AG09319 (cell line): ENCODE measurements around the gene EMCN.
"Not testable (repeated sequence)": the region's sequence is repeated elsewhere in the genome, so short reads cannot be mapped to it uniquely, and the experiment has no call there.

Experiments used
- DNase-seq: peaks from one replicate; pipeline ENCODE4 v3.0.0-alpha.2; 2010; ENCODE audit warnings: low read depth; ENCODE audit errors: extremely low read depth
- TF ChIP-seq, protein P1 (sequence below): IDR thresholded peaks from 2 replicates; pipeline ENCODE4 v1.5.1; 2011; ENCODE audit warnings: low read depth, mild to moderate bottlenecking, inconsistent platforms, low read length, moderate library complexity

EMCN gene

DNA sequence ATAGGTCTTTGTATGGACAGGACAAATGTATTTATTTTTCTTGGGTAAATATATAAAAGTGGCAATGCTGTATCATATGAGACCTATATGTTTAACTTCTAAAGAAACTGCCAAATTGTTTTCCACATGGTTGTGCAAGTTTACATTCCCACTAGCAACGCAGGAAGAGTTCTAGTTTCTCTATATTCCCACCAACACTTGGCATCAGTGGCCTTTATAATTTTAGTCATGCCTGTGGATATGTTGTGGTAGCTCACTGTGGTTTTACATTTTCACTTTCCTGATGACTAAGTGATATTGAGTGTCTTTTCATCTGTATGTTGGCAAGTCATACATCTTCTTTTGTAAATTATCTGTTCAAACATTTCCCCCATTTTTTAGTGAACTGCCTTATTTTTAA, 126.0 kb downstream of the EMCN start:
- TF ChIP-seq, protein P1, sequence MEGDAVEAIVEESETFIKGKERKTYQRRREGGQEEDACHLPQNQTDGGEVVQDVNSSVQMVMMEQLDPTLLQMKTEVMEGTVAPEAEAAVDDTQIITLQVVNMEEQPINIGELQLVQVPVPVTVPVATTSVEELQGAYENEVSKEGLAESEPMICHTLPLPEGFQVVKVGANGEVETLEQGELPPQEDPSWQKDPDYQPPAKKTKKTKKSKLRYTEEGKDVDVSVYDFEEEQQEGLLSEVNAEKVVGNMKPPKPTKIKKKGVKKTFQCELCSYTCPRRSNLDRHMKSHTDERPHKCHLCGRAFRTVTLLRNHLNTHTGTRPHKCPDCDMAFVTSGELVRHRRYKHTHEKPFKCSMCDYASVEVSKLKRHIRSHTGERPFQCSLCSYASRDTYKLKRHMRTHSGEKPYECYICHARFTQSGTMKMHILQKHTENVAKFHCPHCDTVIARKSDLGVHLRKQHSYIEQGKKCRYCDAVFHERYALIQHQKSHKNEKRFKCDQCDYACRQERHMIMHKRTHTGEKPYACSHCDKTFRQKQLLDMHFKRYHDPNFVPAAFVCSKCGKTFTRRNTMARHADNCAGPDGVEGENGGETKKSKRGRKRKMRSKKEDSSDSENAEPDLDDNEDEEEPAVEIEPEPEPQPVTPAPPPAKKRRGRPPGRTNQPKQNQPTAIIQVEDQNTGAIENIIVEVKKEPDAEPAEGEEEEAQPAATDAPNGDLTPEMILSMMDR = no peak
- no peak for DNase-seq

DNA sequence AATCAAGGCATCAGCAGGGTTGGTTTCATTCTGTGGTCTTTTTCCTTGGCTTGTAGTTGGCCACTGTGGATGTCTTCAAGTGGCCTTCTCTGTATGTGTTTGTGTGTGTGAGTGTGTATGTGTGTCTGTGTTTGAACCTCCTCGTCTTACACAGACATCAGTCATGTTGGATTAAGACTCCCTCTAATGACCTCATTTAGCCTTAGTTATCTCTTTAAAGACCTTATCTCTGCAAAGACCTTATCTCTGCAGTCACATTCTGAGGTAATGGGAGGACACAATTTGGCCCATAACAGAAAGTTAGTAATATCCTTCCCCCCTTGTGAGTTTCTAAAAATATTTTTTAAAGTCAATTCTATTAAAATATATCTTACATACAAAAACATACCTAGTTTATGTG, 126.7 kb downstream of the EMCN start:
- no peak for DNase-seq
- TF ChIP-seq, protein P1 = no peak

DNA sequence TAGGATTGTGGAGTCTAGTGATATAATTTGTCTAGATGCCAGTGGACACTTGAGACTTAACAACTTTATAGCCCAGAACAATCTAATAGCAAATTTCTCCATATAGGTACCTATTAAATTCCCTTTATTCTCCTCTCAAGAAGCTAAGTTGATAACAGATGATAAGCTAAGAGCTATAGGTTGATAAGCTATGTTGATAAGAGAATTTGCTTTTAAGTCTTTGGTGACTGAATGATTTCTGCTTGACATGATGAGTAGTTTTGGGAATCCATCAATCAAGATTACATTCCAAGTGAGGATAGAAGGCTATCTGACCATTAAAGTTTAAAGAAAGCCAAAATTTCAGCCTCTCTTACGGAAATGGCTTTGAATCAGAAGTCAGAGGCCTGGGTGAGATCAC, 131.6 kb downstream of the EMCN start:
- TF ChIP-seq, protein P1 = no peak
- no peak for DNase-seq

DNA sequence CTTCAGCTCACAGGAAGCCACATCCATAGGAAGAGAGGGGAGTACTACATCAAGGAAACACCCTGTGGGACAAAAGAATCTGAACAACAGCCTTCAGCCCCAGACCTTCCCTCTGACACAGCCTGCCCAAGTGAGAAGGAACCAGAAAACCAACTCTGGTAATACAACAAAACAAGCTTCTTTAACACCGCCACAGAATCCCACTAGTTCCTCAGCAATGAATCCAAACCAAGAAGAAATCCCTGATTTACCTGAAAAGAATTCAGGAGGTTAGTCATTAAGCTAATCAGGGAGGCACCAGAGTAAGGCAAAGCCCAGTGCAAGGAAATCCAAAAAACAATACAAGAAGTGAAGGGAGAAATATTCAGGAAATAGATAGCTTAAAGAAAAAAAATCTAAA, 137.4 kb downstream of the EMCN start:
- not testable (repeated sequence) for DNase-seq

DNA sequence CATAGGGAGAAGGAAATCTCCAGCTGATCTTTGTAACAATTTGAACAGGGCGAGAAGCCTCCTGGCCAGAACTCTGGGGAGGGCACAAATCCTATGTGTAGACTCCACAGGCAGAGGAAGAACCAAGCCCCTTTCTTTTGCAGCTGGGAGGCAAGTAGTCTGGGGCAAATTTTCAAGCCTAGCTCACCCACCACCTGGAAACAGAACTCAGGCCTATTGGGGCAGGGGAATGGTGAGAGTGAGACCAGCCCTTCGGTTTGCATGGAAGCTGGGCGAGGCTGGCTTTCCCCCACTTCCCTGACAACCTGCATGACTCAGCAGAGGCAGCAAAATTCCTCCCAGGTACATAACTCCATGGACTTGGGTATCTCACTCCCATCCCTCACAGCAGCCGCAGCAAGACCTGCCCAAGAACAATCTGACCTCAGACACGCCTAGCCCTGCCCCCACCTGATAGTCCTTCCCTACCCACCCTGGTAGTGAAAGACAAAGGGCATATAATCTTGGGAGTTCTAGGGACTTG, 138.2 kb downstream of the EMCN start:
- no peak for DNase-seq
- TF ChIP-seq, protein P1 = no peak

DNA sequence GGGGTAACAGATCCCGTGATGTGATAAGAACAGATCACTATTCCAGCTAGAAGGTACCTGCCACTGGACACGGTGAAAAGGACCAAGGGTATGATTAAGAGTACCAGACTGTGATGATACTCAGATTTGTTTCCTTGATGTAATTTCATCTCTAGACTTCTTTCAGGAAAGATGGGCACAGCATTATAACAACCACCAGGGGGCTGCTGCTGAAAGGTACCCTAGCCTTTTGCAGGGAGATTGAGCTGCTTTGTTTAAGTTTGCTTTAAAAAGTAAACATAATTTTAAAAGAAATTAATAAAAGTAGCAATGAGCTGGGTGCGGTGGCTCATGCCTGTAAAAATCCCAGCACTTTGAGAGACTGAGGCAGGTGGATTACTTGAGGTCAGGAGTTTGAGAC, 145.4 kb downstream of the EMCN start:
- DNase-seq = no peak
- TF ChIP-seq, protein P1 = peak; percentile 29

DNA sequence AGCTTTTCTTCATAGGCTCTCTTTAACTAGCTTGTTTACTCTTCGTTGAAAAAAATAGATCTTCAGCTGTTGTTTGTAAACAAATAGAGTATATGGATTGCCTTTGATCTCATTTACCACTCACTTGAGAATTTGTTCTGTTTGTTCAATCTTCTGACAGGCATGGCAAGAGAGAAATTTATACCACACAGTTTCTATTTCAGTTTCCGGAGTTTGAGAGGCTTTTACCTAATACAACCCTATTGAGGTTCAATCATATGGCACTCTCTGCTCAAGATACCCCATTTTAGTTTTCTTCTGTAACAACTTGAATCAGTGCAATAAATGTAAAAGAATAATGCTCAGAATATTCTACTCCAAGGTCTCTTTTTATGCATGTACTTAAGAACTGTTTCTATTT, 148.0 kb downstream of the EMCN start:
- no peak for DNase-seq

DNA sequence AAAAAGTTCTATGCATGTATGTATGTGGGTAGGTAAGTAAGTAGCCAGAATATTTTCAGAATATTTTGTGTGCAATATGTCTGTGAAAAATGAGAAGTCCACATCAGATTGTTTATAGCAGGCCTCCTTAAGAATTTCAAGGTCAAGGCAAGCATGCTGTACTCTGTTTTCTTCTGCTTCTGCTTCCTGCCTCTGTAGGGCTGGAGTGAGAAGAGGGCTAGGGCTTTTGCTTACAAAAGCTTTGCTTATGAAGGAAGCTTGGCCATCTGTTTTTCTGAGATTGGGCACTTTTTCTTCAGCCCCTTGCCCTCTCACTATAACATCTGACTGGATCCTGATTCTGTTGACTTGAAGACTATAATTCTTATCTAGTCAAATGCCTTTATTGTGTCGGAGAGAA, 150.4 kb downstream of the EMCN start:
- peak; percentile 12 for DNase-seq

More for the DNA sequence above, 148.0 kb downstream of the EMCN start:
- TF ChIP-seq, protein P1 = no peak

More for the DNA sequence above, 150.4 kb downstream of the EMCN start:
- TF ChIP-seq, protein P1 = no peak
